ENCODE results near the gene N4BP3. TPM values are rescaled to one million over a fixed set of nuclear protein-coding genes. Genes with fewer than 3 reads are reported as not detected.

N4BP3 gene
- total RNA-seq, 1 donor: 0.18 TPM

- no peak for TF ChIP-seq CTCF (IDR thresholded peaks at IDR 0.05; ENCODE audit: insufficient read depth, low read length)
- no peak for DNase-seq (ENCODE audit: low read depth)
- H3K4me3 ChIP-seq (ENCODE audit: low read depth, low read length): no peak overlapping the region
Observed at GRCh38 chr5:178114325-178115135, 1.2 kb downstream of the N4BP3 start.

- no peak for DNase-seq (ENCODE audit: low read depth)
- no peak overlapping the region for H3K4me3 ChIP-seq (ENCODE audit: low read depth, low read length)
- no peak for TF ChIP-seq CTCF (IDR thresholded peaks at IDR 0.05; ENCODE audit: insufficient read depth, low read length)
Observed at GRCh38 chr5:178115136-178115813, 1.9 kb downstream of the N4BP3 start.

GRCh38 chr5:178115814-178116142 is 2.4 kb downstream of the N4BP3 start:
- DNase-seq (ENCODE audit: low read depth): no peak

GRCh38 chr5:178116143-178116885 is 3.0 kb downstream of the N4BP3 start:
- TF ChIP-seq CTCF (IDR thresholded peaks at IDR 0.05; ENCODE audit: insufficient read depth, low read length): no peak
- no peak overlapping the region for H3K4me3 ChIP-seq (ENCODE audit: low read depth, low read length)
- DNase-seq (ENCODE audit: low read depth): no peak

More at GRCh38 chr5:178115814-178116142, 2.4 kb downstream of the N4BP3 start:
- H3K4me3 ChIP-seq (ENCODE audit: low read depth, low read length): no peak overlapping the region
- no peak for TF ChIP-seq CTCF (IDR thresholded peaks at IDR 0.05; ENCODE audit: insufficient read depth, low read length)

- no peak overlapping the region for H3K4me3 ChIP-seq (ENCODE audit: low read depth, low read length)
- DNase-seq (ENCODE audit: low read depth): no peak
- no peak for TF ChIP-seq CTCF (IDR thresholded peaks at IDR 0.05; ENCODE audit: insufficient read depth, low read length)
Observed at GRCh38 chr5:178117923-178118701, 4.8 kb downstream of the N4BP3 start.

GRCh38 chr5:178119915-178120606 is 6.7 kb downstream of the N4BP3 start:
- no peak overlapping the region for H3K4me3 ChIP-seq (ENCODE audit: low read depth, low read length)
- TF ChIP-seq CTCF (IDR thresholded peaks at IDR 0.05; ENCODE audit: insufficient read depth, low read length): no peak
- no peak for DNase-seq (ENCODE audit: low read depth)

Data from fibroblast of the aortic adventitia (primary cell).